HepG2 (cell line): ENCODE data around the gene NFYC. TPM values are rescaled to one million over a fixed set of nuclear protein-coding genes. Genes with fewer than 3 reads are reported as not detected.

ENCODE experiments used
- ATAC-seq: fragments of 200-7000 bp; cut with Tn5 transposase; 3 replicates; pipeline ENCODE4 v1.9.1; 2020; ENCODE audit warnings: mild to moderate bottlenecking, moderate library complexity
- BruUV-seq: library from RNA; stranded (reverse); fragments of 400-500 nt; replicated peaks from 2 replicates; lab custom pipeline; 2021; lab: Mats Ljungman, UMichigan
- CTCF ChIA-PET: fragments of 300-600 bp; formaldehyde crosslinking; extraction: SDS; loops from one replicate; lab custom pipeline; 2021; ENCODE audit warnings: low total read pairs, inconsistent platforms, low intra/inter-chr PET ratio; lab: Yijun Ruan, JAX
- POLR2A ChIA-PET: fragments of 350-600 bp; sonication (Branson Sonifier 250); formaldehyde crosslinking; loops from one replicate; lab custom pipeline; 2020; ENCODE audit warnings: antibody characterized with exemption, inconsistent platforms; lab: Yijun Ruan, JAX
- DNase-seq: peaks from one replicate; pipeline ENCODE4 v3.0.0-alpha.2; 2015; ENCODE audit warnings: low spot score
- FAIRE-seq: peaks from 3 replicates; lab custom pipeline; 2011; peaks lifted over from hg19 to GRCh38; lab: Jason Lieb, UNC
- H2AFZ ChIP-seq: one replicate; pipeline ENCODE4 v1.6.1; 2011; ENCODE audit warnings: low read length, inconsistent platforms
- H3K27ac ChIP-seq: fragments of 300-600 bp; 3 replicates; pipeline ENCODE4 v1.8.0; 2011; ENCODE audit warnings: mixed run types, mild to moderate bottlenecking, mixed read lengths, low read length, inconsistent platforms; ENCODE audit not compliant: insufficient read depth; ENCODE audit errors: extremely low read length
- H3K27me3 ChIP-seq, 2 experiments: fragments of 200-600 bp in 1 of 2; 2 replicates in 1 of 2; 3 replicates in 1 of 2; pipeline versions ENCODE4 v1.6.0 to v1.8.0; 2011; ENCODE audit warnings: low read length in 2 of 2, mild to moderate bottlenecking in 2 of 2, moderate library complexity in 2 of 2, inconsistent platforms in 1 of 2; ENCODE audit not compliant: insufficient read depth in 2 of 2, control insufficient read depth in 1 of 2
- H3K36me3 ChIP-seq, 2 experiments: fragments of 200-600 bp in 1 of 2; replicated peaks in 1 of 2; 2 replicates in 1 of 2; 3 replicates in 1 of 2; pipeline versions ENCODE4 v1.5.1 to v1.8.0; 2011; ENCODE audit warnings: low read length in 2 of 2, inconsistent platforms in 1 of 2; ENCODE audit not compliant: insufficient read depth in 2 of 2, control insufficient read depth in 1 of 2
- H3K4me1 ChIP-seq: 2 replicates; pipeline ENCODE4 v1.5.1; 2012; ENCODE audit warnings: low read length, inconsistent platforms; ENCODE audit not compliant: insufficient read depth
- H3K4me2 ChIP-seq: 2 replicates; pipeline ENCODE4 v1.6.0; 2011; ENCODE audit warnings: low read depth, low read length, inconsistent platforms
- H3K4me3 ChIP-seq, 3 experiments: fragments of 200-600 bp in 1 of 3; sonication (generic), shearing (Covaris generic) in 1 of 3; replicated peaks in 1 of 3; 2 replicates each; pipeline ENCODE4 v1.5.1; 2011 to 2016; ENCODE audit warnings: low read length in 3 of 3, inconsistent platforms in 2 of 3, low read depth in 2 of 3, mild to moderate bottlenecking in 2 of 3, control low read depth in 1 of 3, mixed read lengths in 1 of 3; ENCODE audit not compliant: insufficient read depth in 1 of 3
- H3K79me2 ChIP-seq: one replicate; pipeline ENCODE4 v1.6.1; 2011; ENCODE audit warnings: low read length, inconsistent platforms; ENCODE audit not compliant: insufficient read depth
- H3K9ac ChIP-seq: 2 replicates; pipeline ENCODE4 v1.6.0; 2011; ENCODE audit warnings: mild to moderate bottlenecking, low read depth, low read length, inconsistent platforms; ENCODE audit not compliant: insufficient read depth
- H3K9me3 ChIP-seq: 2 replicates; pipeline ENCODE4 v1.5.1; 2012; ENCODE audit warnings: mild to moderate bottlenecking, low read length
- H4K20me1 ChIP-seq: 2 replicates; pipeline ENCODE4 v1.6.0; 2011; ENCODE audit warnings: inconsistent platforms, mild to moderate bottlenecking, low read length, moderate library complexity; ENCODE audit not compliant: insufficient read depth
- ERF ChIP-seq: IDR thresholded peaks from 2 replicates; pipeline ENCODE4 v1.6.1; 2018; ENCODE audit warnings: missing biosample characterization, missing genetic modification reagents
- GABPA ChIP-seq, 2 experiments: IDR thresholded peaks; 2 replicates each; pipeline ENCODE4 v1.6.1; 2011 to 2016; ENCODE audit warnings: low read depth in 2 of 2, low read length in 1 of 2, missing biosample characterization in 1 of 2, missing genetic modification characterization in 1 of 2
- MBNL3 ChIP-seq: fragments of 250-450 bp; sonication (Bioruptor Pico); conservative IDR thresholded peaks from 2 replicates; pipeline ENCODE4 v1.8.0; 2022; ENCODE audit warnings: mild to moderate bottlenecking, inconsistent platforms
- ZNF317 ChIP-seq: sonication (generic); formaldehyde crosslinking; IDR thresholded peaks from 2 replicates; pipeline ENCODE4 v1.5.0; 2020; ENCODE audit warnings: mild to moderate bottlenecking, missing genetic modification reagents
- ZNF563 ChIP-seq: sonication (generic); formaldehyde crosslinking; IDR thresholded peaks from 2 replicates; pipeline ENCODE4 v1.8.0; 2022; ENCODE audit warnings: mild to moderate bottlenecking, moderate library complexity, missing genetic modification reagents
- ZNF703 ChIP-seq: sonication (generic); formaldehyde crosslinking; IDR thresholded peaks from 2 replicates; pipeline ENCODE4 v1.5.1; 2020; ENCODE audit warnings: missing genetic modification reagents, mild to moderate bottlenecking, moderate library complexity, borderline replicate concordance
- WGBS: methylation state at CpG from one replicate; pipeline ENCODE4 v1.1.6; 2017; ENCODE audit warnings: low lambda C conversion rate; 5-methylcytosine and 5-hydroxymethylcytosine counted together
- in situ Hi-C: cut with HindIII; loops from 2 replicates; pipeline ENCODE4 v1.10.0; 2017; ENCODE audit warnings: low pct_unique_long_range_greater_than_20kb; ENCODE audit not compliant: extremely low pct_ligation_motif_present
- intact Hi-C: fragments of 100-400 bp; cut with micrococcal nuclease; formaldehyde crosslinking; loops from one replicate; pipeline ENCODE4 v1.10.0; 2022; ENCODE audit not compliant: unreplicated experiment
- polyA plus RNA-seq, 8 experiments: library from polyadenylated mRNA; depleted of rRNA in 3 of 8; stranded (reverse) in 7 of 8; unstranded in 1 of 8; fragments of >200 nt; fragmentation: Illumina TruSeq in 4 of 8; extraction: Trizol in 4 of 8; gene quantifications; 2 replicates each; pipeline versions ENCODE4 v1.2.1 to v1.2.3, GENCODE V29; 2011 to 2016; ENCODE audit warnings: low read depth in 4 of 8, missing spikeins in 1 of 8, mixed read lengths in 1 of 8; ENCODE audit not compliant: insufficient read depth in 1 of 8
- total RNA-seq, 5 experiments: library from RNA; depleted of rRNA; stranded (reverse); fragments of >200 nt; fragmentation: Illumina TruSeq; extraction: Trizol; gene quantifications; 2 replicates each; pipeline ENCODE4 v1.2.3, GENCODE V29; 2016; ENCODE audit warnings: low read depth in 1 of 5
- TF ChIP-seq, protein P1 (sequence below): sonication (generic); formaldehyde crosslinking; IDR thresholded peaks from 2 replicates; pipeline ENCODE4 v1.5.0; 2020; ENCODE audit warnings: missing genetic modification reagents
- TF ChIP-seq, protein P2 (sequence below): sonication (generic); formaldehyde crosslinking; IDR thresholded peaks from 2 replicates; pipeline ENCODE4 v1.4.0; 2020; ENCODE audit warnings: missing genetic modification reagents
- TF ChIP-seq, protein P3 (sequence below): sonication (generic); formaldehyde crosslinking; IDR thresholded peaks from 2 replicates; pipeline ENCODE4 v1.5.0; 2020; ENCODE audit warnings: missing genetic modification reagents

The NFYC gene
- total and polyA plus RNA-seq, 2 of the 13 experiments (the other 11 are each of a cell fraction or from before 2014, with no cell fraction given): 33.9 to 73.7 TPM

DNA sequence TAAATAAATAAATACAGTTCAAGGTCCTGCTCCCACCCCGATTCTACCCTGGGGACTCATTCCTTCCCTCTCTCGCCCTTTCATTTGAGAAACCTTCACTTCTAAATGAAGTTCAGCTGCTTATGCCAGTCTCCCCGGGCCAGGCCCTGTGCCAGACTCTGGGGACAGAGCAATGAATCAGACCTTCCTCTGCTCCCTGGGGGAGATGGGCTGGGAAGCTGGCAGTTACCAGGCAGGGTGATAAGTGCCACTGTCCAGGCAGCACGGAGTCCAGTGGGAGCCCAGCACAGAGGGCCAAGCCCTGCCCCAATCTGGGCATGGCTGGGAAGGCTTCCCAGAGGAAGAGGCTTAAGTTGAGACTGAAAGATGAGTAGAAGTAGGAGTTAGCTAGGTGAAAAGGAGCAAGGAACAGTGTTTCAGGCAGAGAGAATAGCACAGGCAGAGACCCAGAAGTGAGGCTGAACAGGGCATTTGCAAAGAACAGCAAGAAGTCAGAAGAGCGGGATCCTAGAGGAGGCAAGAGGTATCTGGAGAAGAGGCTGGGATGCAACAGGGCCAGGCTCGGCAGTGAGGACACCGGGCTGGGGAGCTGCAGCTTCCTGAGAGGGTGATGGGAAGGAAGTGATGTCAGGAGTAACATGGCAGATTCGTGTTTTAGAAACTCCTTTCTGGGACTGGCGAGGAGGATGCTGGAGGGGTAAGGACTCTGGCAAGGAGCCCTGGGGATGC lies 105.6 kb downstream of the NFYC start:
- CTCF ChIA-PET: no interaction called here
- BruUV-seq: no TSS peak
- TF ChIP-seq, protein P1, sequence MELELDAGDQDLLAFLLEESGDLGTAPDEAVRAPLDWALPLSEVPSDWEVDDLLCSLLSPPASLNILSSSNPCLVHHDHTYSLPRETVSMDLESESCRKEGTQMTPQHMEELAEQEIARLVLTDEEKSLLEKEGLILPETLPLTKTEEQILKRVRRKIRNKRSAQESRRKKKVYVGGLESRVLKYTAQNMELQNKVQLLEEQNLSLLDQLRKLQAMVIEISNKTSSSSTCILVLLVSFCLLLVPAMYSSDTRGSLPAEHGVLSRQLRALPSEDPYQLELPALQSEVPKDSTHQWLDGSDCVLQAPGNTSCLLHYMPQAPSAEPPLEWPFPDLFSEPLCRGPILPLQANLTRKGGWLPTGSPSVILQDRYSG (CRISPR knock-in tag): no peak
- no peak for TF ChIP-seq GABPA (IDR thresholded peaks at IDR 0.05; ENCODE audit: low read depth, low read length)
- 0 out of 2 replicates have a peak, but pooled peaks have one; percentile 22 for TF ChIP-seq GABPA (CRISPR knock-in tag; IDR thresholded peaks at IDR 0.05; ENCODE audit: low read depth)
- Histone ChIP-seq H3K4me2 (peak overlapping the region; percentile 29; the same call in 1 of the 2 replicates), H3K36me3 (no peaks in the 10 kb centered on the region), H2AFZ (no peak overlapping the region), H3K79me2 (no peaks in the 10 kb centered on the region), H3K9me3 (no peaks in the 10 kb centered on the region), H3K4me1 (peaks cover 41% of the 10 kb centered on the region), H3K27me3 (peaks cover 0 to 44% of the 10 kb centered on the region in 2 experiments; a peak in 4 of 5 replicates), H4K20me1 (no peaks in the 10 kb centered on the region), H3K4me3 (peak overlapping the region in 1 of 3 experiments; percentile 30; a peak in 1 of 6 replicates), H3K9ac (no peak overlapping the region), H3K27ac (no peak overlapping the region)
- in situ Hi-C loops (no loop called here), intact Hi-C loops (loop anchor here (10.0 kb wide), 1 partner anchor 48 kb away; no protein-coding TSS in a partner anchor)
- POLR2A ChIA-PET: no interaction called here
- ATAC-seq (no peak), DNase-seq (no peak), FAIRE-seq (no peak)
- 49% methylated on average over 9 of the region's 9 CpGs for WGBS

DNA sequence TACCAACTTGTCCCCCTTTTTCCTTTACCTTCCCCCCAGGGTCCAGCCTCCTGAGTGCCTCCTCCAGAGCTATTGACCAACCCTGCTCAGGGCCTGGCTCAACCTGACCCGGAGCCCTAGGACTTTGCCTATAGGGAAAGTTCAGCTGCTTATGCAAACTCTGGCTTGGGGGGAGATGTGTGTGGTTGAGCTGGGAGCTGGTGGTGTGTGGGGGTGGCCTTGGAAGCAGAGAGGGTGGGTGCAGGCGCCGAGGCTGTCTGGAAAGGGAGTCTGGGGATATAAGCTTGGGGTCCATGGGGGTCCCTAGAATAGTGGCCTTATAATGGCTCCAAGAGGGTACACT lies 106.1 kb downstream of the NFYC start:
- Histone ChIP-seq H3K9me3 (no peaks in the 10 kb centered on the region), H3K4me3 (peak overlapping the region in 1 of 3 experiments; percentile 30; a peak in 1 of 6 replicates), H3K4me2 (peak overlapping the region; percentile 29; the same call in 1 of the 2 replicates), H3K4me1 (peaks cover 42% of the 10 kb centered on the region), H3K27me3 (peaks cover 0 to 39% of the 10 kb centered on the region in 2 experiments; a peak in 4 of 5 replicates), H3K9ac (no peak overlapping the region), H3K79me2 (no peaks in the 10 kb centered on the region), H4K20me1 (no peaks in the 10 kb centered on the region)
- FAIRE-seq (no peak), ATAC-seq (peak; percentile 36; the same call in 2 of the 3 replicates), DNase-seq (no peak)
- BruUV-seq: no TSS peak
- WGBS: 10% methylated on average over 3 of the region's 3 CpGs
- POLR2A ChIA-PET: no interaction called here
- in situ Hi-C loops: no loop called here
- intact Hi-C loops: loop anchor here (10.0 kb wide), 1 partner anchor 47 kb away; no protein-coding TSS in a partner anchor
- CTCF ChIA-PET: no interaction called here
- no peak for TF ChIP-seq ZNF703 (CRISPR knock-in tag)
- TF ChIP-seq ZNF317: no peak
- TF ChIP-seq, protein P2, sequence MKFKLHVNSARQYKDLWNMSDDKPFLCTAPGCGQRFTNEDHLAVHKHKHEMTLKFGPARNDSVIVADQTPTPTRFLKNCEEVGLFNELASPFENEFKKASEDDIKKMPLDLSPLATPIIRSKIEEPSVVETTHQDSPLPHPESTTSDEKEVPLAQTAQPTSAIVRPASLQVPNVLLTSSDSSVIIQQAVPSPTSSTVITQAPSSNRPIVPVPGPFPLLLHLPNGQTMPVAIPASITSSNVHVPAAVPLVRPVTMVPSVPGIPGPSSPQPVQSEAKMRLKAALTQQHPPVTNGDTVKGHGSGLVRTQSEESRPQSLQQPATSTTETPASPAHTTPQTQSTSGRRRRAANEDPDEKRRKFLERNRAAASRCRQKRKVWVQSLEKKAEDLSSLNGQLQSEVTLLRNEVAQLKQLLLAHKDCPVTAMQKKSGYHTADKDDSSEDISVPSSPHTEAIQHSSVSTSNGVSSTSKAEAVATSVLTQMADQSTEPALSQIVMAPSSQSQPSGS (CRISPR knock-in tag): no peak
- no peak for TF ChIP-seq ZNF563 (CRISPR knock-in tag)
- no peak for TF ChIP-seq MBNL3 (CRISPR knock-in tag)
- TF ChIP-seq, protein P3, sequence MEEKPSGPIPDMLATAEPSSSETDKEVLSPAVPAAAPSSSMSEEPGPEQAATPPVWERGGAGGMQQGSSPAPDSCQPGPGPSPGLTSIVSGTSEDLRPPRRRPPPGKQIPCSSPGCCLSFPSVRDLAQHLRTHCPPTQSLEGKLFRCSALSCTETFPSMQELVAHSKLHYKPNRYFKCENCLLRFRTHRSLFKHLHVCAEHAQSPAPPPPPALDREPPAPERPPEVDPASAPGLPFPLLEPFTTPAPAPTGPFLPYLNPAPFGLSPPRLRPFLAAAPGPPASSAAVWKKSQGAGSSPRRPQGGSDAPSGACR (CRISPR knock-in tag): no peak
- no peak for TF ChIP-seq ERF (CRISPR knock-in tag)
- TF ChIP-seq, all 625 proteins: peak for 0
- H3K36me3 ChIP-seq: no peaks in the 10 kb centered on the region
- H2AFZ ChIP-seq: no peak overlapping the region
- no peak overlapping the region for H3K27ac ChIP-seq
